ENCODE measurements around the gene LRRC74A.

DNA sequence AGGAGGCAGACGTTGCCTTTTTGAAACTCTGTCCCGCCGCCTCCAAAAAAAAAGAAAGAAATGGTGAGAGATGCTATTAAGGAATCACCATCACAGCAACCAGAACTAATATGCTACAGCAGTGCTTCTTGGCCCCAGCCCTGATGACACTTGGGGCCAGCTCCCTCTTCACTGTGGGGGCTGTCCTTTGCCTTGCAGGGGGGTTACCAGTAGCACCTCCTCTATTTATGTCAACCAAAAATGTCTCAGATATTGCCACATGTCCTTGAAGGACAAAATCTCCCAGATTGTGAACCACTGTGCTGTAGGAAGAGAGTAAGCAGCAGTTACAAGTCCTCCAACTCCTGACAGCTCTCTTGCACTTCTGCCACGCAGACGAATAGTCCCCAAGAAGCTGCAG, 76.4 kb downstream of the LRRC74A start:
- TF ChIP-seq POLR2A (IDR thresholded peaks at IDR 0.05; ENCODE audit: low read depth) (no peak), POLR2AphosphoS5 (IDR thresholded peaks at IDR 0.05) (no peak), EP300 (IDR thresholded peaks at IDR 0.05) (no peak), CTCF (IDR thresholded peaks at IDR 0.05) (no peak)
